GM18526 (cell line): ENCODE measurements around the gene MED7.

ENCODE experiments used
- POLR2A ChIP-seq: IDR thresholded peaks from 3 replicates; pipeline ENCODE4 v1.6.1; 2011; ENCODE audit not compliant: insufficient read length; ENCODE audit errors: extremely low read depth

MED7 gene

GRCh38 chr5:157142317-157143126 is at the start of gene MED7:
Gene MED7 (minus strand): TSS chr5:157142865. CDS start chr5:157139431, 3,434 bp downstream.
- peak; percentile 79 for TF ChIP-seq POLR2A

GRCh38 chr5:157189223-157189622 is 46.6 kb upstream of the MED7 start:
- TF ChIP-seq POLR2A: no peak

GRCh38 chr5:157188270-157188669 is 45.6 kb upstream of the MED7 start:
- no peak for TF ChIP-seq POLR2A

- no peak for TF ChIP-seq POLR2A
Observed at GRCh38 chr5:157187046-157187754, 44.5 kb upstream of the MED7 start.

- no peak for TF ChIP-seq POLR2A
Observed at GRCh38 chr5:157186309-157187045, 43.8 kb upstream of the MED7 start.

GRCh38 chr5:157184117-157184670 is 41.5 kb upstream of the MED7 start:
- TF ChIP-seq POLR2A: no peak

GRCh38 chr5:157182143-157182757 is 39.6 kb upstream of the MED7 start:
- TF ChIP-seq POLR2A: no peak

- no peak for TF ChIP-seq POLR2A
Observed at GRCh38 chr5:157180374-157181264, 38.0 kb upstream of the MED7 start, which contains the start of gene ITK. Gene ITK (plus strand): TSS chr5:157180840. CDS start chr5:157180978, 138 bp downstream.

GRCh38 chr5:157178966-157179365 is 36.3 kb upstream of the MED7 start:
- no peak for TF ChIP-seq POLR2A

GRCh38 chr5:157177953-157178352 is 35.3 kb upstream of the MED7 start:
- TF ChIP-seq POLR2A: no peak

GRCh38 chr5:157175071-157175612 is 32.5 kb upstream of the MED7 start:
- TF ChIP-seq POLR2A: no peak

- no peak for TF ChIP-seq POLR2A
Observed at GRCh38 chr5:157172403-157172802, 29.7 kb upstream of the MED7 start.

GRCh38 chr5:157168286-157168685 is 25.6 kb upstream of the MED7 start:
- TF ChIP-seq POLR2A: no peak

- no peak for TF ChIP-seq POLR2A
Observed at GRCh38 chr5:157167214-157167621, 24.6 kb upstream of the MED7 start.
